HG02973 (cell line): ENCODE results near the gene MALT1.
"Not testable (repeated sequence)": the region's sequence is repeated elsewhere in the genome, so short reads cannot be mapped to it uniquely, and the experiment has no call there.

ENCODE experiments used
- ATAC-seq: cut with Tn5 transposase; IDR thresholded peaks from one replicate; pipeline ENCODE4 v1.9.1; 2021; ENCODE audit warnings: moderate library complexity; ENCODE audit not compliant: unreplicated experiment

The MALT1 gene

DNA sequence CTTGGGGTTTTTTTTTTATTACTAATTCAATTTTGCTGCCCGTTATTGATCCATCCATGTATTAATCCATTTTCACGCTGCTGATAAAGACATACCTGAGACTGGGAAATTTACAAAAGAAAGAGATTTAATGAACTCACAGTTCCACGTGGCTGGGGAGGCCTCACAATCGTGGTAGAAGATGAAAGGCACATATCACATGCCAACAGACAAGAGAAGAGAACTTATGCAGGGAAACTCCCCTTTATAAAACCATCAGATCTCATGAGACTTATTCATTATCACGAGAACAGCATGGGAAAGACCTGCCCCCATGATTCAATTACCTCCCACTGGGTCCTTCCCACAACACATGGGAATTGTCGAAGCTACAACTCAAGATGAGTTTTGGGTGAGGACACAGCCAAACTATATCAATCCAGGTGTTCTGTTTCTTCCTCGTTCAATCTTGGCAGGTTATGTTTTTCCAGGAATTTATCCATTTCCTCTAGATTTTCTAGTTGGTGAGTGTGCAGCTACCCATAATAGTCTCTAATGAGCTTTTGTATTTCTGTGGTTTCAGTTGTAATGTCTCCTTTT is 18.0 kb upstream of the MALT1 start:
- not testable (repeated sequence) for ATAC-seq

DNA sequence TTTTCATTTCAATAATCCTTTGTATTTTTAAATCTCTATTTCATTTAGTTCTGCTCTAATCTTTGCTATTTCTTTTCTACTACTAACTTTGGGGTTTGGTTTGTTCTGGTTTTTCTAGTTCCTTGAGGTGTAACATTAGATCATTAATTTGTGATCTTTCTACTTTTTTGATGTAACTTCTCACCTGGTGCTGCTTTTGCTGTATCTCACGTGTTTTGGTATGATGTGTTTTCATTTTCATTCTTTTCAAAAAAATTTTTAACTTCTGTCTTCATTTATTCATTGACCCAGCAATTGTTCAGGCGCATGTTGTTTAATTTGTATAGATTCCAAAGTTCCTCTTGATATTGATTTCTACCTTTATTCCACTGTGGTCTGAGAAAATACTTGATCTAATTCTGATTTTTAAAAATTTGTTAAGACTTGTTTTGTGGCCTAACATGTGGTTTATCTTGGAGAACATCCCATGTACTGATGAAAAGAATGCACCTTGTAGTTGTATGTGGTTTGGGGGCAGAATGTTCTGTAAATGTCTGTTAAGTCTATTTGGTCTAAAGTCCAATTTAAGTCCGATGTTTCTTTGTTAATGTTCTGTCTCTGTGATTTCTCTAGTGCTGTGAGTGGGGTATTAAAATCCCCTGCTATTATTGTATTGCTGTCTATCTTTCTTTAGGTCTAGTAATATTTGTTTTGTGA is 17.3 kb upstream of the MALT1 start:
- ATAC-seq, result no peak

DNA sequence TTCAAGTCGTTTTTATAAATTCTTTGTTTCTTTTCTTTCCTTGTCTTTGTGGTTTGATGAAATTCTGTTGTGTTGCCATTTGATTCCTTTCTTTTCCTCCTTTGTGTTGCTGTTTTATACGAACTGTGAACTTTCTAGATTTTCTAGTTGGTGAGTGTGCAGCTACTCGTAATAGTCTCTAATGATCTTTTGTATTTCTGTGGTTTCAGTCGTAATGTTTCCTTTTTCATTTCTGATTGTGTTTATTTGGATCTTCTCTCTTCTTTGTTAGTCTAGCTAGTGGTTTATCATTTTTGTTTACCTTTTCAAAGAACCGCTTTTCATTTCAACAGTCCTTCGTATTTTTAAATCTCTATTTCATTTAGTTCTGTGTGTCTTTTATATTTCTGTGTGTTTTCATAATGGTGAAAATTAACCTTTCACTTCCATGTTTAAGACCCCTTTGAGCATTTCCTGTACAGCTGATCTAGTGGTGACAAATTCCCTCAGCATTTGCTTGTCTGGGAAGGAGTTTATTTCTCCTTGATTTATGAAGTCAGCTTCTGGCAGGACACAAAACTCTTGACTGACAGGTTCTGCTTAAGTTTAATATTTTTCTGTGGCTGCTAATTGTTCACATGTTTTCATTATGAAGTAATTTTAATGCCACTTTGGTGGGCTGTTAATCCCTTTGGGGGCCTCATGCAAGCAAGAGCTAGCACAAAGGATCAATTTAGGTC is 16.2 kb upstream of the MALT1 start:
- no peak for ATAC-seq

DNA sequence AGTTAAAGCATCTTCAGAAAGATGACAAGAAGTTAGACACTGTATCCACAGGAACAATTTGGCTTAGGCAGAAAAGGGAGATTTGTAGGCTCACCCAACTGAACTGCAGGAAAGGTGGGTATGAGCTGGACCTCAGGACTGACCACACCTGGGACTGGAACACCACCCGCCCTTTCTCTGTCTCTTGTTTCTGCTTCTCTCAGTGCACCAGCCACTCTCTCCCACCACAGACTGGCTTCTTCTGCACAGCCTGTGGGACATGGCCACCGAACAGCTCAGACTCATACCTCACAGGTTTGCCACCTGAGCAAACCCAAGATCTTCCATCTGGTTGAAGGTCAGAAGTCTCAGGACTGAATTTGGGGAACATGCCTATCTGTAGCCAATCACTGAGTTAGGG is 14.2 kb upstream of the MALT1 start:
- no peak for ATAC-seq

DNA sequence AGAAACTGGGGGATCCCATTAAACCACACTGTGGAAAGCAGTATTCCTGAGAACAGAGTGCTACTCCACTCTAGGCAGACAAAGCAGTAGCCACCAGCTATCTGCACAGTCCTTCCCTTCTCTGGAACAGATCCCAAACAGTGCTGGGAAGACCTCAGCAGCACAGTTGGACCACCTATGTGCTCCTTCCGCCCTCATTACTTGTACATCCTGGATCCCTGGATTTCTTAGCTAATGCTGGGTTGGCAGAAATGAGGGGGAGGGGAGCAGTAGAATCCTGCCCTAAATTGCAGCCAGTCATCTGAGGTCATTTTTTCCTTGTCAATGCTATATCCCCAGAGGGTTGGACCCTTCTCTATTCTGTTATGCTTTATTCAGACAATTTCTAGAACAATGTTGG is 13.8 kb upstream of the MALT1 start:
- ATAC-seq, result no peak

DNA sequence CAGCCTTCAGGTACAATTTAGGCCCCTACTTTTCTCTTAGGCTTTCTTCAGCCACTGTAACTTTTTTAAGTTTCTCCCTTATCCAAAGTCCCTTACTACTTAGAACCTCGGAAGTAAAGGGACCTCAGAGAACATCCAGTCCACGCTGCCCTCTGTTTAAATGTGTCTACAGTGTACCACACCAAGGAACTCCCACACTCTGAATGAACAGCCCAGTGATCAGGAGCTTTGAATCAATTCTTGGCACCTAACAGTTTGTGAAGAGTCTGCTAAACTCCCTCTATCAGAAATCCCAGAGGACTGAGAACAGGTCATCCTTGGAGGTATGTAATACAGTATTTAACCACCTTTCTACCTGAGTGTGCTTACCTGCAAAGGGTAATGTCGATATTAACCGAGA is 11.6 kb upstream of the MALT1 start:
- ATAC-seq, result no peak

DNA sequence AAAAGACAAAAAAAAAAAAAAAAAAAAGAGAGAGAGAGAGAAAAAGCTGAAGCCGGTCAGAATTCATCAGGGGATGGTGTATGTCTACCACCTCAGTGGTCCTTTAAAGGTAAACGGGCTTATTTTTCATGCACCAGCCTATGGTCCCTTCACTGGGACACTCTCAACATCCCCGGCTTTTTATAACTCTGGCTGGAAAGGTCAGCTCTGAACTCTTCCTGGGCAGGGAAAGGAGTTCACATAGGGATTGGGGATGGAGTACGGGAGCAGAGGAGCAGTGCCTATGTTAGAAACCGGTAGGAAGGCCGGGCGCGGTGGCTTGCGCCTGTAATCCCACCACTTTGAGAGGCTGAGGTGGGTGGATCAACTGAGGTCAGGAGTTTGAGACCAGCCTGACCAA is 10.3 kb upstream of the MALT1 start:
- no peak for ATAC-seq

DNA sequence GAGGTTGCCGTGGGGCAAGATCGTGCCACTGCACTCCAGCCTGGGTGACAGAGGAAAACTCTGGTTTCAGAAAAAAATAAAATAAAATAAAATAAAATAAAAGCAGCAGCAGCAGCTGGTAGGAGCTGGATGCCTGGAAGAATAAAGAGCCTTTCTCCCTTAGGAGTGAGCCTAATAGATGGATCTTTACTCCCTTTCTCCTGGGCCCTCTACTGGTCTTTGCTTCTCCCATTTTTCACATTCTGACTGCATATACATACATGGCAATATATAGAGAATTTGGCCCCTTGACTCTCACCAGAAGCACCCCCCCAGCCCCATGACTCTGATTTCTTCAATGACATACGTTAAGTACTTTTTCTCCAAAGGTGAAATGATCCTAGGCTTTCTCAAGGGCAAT is 9.8 kb upstream of the MALT1 start:
- ATAC-seq, result no peak

DNA sequence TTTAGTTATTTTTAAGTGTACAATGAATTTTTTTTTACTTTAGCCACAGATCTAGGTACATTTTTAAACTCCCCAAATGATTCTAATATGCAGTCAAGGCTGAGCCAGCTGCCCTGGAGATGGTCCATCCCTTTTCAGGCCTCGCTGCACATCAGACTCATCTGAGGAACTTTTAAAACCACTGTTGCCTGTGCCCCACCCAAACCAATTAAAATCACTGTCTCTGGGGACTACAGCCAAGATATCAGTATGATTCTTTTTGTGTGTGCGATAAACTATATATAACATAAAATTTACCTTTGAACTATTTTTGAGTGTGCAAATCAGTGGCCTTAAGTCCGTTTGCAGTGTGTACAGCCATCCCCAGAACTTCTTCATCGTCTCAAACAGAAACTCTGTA is 9.1 kb upstream of the MALT1 start:
- ATAC-seq, result no peak

DNA sequence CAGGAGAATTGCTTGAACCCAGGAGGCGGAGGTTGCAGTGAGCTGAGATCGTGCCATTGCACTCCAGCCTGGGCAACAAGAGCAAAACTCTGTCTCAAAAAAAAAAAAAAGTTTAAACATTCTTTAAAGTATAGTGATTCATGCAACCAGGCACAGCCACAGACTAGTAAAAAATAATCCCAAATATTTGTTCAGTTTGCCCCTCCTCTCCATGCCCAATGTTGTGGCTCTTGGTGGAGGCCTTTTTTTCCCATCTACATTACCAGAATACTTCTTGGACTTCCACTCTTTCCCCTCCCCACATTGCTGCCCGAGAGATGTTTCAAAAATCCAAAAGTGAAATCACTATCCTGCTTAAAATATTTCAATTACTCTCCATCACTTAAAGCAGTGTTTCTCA is 5.1 kb upstream of the MALT1 start:
- ATAC-seq, result no peak

DNA sequence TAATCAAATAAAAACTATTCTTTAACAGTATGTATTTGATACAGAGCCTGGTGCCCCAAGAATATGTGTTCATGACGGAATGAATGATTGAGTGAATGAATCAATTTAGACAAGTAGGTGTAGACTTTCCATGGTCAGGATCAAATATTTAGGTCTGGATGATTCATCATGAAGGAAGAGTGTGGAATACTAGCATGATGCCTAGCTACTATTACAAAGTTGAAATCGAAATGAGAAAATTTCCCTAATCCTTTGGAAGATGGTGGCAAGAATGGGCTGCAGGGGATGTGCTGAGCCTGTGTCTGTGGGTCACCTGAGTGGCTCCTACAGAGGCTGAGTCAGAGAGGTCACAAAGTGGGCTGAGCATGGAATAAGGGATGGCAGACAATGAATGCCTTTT is 3.1 kb upstream of the MALT1 start:
- no peak for ATAC-seq

DNA sequence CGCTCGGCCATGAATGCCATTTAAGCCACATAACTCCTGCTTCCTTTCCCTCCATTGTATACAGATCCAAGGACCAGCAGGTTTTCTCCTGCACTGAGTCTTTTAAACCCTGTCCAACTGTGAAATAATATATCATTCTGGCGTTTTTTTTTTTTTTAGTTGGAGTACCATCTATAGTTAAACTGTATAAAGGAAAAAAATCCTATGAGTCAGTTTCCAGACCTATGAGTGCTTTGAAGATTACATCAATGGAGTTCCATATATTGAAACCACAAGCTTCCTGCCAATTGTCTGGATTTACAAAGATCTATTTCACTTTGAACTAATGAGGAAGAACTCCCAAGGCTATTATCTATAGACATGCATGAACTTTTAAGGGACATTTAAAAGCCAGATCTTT is 2.4 kb upstream of the MALT1 start:
- no peak for ATAC-seq

DNA sequence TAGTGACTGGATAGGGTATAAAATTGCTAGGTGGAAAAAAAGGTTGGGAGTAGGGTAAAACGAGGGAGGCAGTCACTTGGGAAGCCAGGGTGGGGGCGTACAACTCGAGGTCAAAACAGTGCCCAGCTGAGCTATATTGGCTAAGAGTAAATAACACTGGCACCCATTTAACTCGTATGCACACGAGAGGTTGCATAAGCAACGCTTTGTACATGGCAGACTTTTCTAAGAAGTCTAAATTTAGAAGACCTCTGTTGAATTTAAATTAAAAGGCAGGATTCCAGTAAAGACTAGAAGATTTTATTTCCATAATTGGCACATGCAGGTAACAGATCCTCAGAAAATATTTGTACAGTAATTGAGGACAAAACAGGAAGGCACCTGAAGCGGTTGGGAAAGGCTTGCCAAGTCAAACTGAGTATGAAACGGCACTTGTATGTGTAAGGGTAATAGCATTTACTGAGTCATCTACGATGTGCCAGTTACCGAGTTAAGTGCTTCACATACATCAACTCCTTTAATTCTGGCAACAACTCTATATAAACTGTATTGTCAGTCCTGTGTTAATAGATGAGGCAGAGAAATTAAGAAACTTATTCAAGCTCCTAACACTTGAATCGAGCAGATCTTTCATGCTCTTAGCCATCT is 1.4 kb upstream of the MALT1 start:
- ATAC-seq, result no peak

DNA sequence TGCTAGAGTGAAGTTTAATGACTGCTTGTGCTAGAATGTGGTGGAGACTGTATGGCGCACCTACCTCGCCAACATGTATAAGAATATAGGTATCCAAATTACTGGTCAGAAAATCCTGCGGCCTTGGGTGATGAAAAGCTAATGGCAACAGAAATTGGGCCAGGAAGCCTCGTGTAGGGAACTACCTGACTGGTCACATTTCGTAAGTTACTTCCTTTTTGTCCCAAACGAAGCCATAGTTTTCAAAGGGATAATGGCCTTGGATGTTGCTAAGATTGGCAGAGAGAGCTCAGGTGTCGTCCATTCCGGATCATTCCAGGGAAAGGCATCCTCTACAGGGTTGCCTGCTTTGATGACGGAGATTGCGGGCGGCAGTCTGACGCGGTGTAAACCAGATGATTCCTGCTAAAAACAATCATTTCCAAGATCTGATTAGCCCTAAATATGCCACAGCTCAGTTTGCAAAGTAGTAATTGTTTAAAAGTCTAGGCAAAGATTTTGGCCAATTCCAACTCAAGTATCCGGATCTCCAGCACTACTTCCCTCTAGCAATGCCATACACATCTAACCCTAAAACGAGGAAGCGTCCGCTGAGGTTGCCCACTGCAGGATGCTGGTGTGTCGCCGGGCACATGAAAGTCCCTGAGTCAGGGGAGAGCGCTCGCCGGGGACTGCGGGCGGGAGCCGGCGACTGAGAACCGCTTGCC is 708 bp upstream of the MALT1 start:
- no peak for ATAC-seq

DNA sequence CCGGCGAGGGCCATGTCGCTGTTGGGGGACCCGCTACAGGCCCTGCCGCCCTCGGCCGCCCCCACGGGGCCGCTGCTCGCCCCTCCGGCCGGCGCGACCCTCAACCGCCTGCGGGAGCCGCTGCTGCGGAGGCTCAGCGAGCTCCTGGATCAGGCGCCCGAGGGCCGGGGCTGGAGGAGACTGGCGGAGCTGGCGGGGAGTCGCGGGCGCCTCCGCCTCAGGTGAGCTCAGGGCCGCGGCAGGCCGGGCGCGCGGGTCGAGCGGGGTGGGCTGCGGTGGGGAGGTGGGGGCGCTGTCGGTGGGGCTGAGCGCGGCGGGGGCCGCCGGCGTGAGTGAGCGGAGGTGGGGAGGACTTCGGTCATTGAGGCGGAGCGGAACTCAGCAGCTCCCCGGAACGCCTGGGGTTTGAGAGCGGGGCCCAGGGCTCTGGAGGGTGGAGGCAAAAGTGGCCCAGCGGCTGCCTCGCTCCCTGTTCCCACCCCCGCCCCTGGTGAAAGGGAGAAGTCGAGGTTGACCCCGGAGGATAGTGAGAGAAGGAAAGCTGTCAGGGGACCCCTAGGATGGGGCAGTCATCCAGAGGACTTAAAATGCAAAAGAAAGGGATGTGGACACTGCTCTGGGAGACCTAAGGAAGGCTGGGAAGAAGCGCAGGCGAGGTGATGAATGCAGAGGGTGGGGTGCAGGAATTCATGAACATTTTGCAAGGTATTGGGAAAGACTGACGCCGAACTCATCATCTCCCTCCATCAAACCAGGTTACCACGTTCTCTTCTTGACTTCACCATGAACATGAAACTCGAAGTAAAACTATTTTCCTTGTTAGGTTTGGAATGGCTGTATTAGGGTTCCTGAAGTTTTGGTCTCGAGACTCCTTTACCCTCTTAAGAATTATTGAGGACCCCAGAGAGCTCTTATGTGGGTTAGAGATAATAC is 633 bp downstream of the MALT1 start:
- ATAC-seq, result peak; percentile 26

DNA sequence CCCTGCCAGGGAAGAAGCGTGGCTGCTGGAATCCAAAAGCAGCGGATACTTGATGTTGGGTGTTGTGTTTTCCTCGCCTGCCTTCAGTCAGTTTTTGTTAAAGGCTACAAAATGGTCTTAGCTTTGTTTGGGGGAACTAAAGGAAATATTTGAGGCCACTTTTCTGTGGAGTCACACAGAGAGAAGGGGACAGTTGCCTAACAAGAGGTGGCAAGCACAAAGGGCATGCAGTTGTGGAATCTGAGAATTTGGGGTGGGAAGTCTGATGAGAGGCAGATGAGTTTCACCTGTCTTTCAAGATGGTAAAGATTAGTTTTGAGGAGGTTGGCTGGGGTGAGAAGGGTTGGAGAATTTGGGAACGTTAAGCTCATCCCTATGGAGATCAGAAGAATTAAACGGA is 2.9 kb downstream of the MALT1 start:
- ATAC-seq, result no peak

DNA sequence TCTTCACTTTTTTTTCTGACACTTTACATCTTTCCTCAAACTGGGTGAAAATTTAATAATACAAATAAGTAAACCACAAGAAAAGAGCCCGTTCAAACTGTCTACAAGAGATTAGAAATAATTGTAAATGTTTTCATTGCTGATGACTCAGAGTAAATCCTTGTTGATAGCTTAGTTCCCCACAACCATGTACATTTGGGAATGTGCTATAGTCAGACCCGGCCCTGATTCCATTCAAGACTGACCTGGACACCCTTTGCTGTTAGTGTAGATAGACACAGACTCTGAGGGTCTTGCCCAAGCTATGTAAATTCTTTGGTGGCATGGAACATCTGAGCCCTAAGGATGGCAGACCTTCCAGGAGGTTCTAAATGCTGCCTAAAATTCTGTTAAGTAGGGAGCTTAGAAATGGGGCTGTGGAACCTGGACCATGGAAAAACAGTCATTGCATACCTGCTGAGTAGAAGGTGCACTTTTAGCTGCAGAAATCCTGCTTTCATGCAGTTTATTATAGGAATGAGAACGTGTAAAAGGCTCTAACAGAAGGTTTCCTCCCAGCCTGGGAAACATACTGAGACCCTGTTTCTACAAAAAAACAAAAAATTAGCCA is 3.7 kb downstream of the MALT1 start:
- ATAC-seq, result no peak

DNA sequence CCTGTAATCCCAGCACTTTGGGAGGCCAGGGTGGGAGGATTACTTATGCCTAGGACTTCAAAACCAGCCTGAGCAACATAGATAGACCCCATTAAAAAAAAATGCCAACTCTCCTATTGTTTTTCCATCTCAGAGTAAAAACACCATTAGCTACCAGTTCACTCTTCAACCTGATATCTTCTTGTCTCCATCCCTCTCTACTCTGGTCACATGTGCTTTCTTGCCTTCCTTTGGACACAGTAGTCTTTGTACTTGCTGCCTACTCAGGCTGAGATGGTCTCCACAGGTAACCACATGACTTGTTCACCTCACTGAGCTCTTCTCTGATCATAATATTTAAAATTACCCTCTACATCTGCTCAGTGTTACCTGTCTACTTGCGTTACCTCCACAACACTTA is 5.0 kb downstream of the MALT1 start:
- ATAC-seq, result no peak

DNA sequence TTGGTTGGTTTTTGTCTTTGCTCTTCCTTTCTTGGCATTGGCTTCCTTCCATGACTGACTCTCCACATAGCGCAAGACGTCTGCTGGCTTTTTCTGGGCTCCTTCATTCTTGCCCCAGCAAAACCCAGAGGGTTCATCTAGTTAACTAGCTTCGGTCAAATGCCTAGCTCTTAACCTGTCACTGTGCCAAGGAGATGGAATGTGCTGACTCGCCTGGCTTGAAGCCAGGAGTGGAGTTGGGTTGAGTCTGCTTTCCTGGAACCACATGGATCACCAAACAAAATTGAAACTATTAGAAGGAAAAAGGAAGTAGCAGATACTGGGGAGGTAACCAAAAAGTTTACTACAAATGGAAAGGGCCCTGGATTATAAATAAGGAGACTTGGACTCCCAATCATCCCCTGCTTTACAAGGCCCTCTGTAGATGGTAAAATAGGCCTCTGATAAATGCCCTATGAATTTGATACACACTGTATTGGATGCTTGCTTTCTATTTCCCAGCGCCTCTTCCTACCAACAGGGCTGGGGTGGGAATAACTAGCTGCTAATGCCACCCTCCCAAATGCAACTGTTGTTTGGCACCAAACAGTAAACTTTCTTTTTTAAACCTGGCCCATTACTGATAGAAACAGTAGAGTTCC is 11.3 kb downstream of the MALT1 start:
- ATAC-seq, result no peak
